ENCODE measurements around the gene ASPSCR1. TPM values are rescaled to one million over a fixed set of nuclear protein-coding genes. Genes with fewer than 3 reads are reported as not detected.
A peak's percentile ranks its signal among the peaks of the same experiment; 100 is the strongest.

ASPSCR1 gene
- total and polyA plus RNA-seq, 9 of the 15 experiments (the other 6 are each of a cell fraction or from before 2014, with no cell fraction given) = 0.90 to 36.9 (median 11.6) TPM

DNA sequence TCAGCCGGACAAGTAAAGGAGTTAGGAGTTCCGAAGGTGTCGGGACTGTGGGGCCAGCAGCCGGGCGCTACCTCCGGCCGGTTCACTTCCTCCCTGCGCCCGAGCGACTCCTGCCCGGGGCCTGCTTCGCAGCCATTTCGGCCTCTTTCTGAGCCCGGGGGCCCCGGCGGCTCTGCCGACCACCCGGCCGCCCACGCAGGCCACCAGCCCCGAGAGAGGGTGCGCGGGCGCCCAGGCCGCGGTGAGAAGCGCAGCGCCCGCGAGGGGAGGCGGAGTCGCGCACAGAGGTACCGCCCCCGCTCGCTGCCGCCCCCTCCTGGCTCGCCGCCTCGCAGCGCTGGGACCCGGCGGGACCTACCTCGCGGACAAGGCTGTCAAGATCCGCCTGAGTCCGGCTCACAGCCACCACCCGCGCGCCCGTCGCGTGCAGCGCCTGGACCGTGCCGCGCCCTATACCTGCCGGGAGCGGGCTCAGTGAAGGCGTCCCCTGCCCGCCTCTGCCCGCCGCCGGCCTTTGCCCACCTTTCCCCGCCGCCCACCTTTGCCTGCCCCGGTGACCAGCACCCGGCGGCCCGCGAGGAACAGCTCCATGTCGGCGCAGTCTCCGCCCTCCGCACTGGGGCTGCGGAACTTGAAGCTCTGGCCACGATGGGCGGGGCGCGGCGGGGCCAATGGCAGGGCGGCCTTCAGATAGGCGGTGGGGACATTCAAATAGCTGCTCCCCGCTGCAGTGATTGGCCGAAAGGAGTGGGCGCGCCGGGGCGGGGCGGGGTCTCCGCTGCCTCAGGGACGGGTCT lies 59.9 kb downstream of the ASPSCR1 start, which contains the start of gene DCXR (continued):
- no peak for TF ChIP-seq IFI16 (CRISPR knock-in tag; IDR thresholded peaks at IDR 0.05)
- no peak for TF ChIP-seq CC2D1A (IDR thresholded peaks at IDR 0.05)
- no peak; the same call in 1 of the 2 replicates for TF ChIP-seq MYNN (IDR thresholded peaks at IDR 0.05)
- no peak for TF ChIP-seq MYNN (CRISPR knock-in tag; IDR thresholded peaks at IDR 0.05)
- no peak for TF ChIP-seq RFX1 (IDR thresholded peaks at IDR 0.05)
- no peak for TF ChIP-seq MAFF (IDR thresholded peaks at IDR 0.05; ENCODE audit: low read length)
- TF ChIP-seq SAFB2 (IDR thresholded peaks at IDR 0.05; ENCODE audit: borderline replicate concordance, low read depth, low read length, severe bottlenecking) = no peak
- TF ChIP-seq PML (IDR thresholded peaks at IDR 0.05; ENCODE audit: low read length) = peak; percentile 81
- no peak; the same call in 1 of the 2 replicates for TF ChIP-seq MTA1 (IDR thresholded peaks at IDR 0.05; ENCODE audit: borderline replicate concordance)
- TF ChIP-seq CHD2 (IDR thresholded peaks at IDR 0.05; ENCODE audit: low read depth, low read length) = peak; percentile 35; the same call in 1 of the 2 replicates
- TF ChIP-seq SRSF3 (IDR thresholded peaks at IDR 0.05; ENCODE audit: insufficient read depth, low read length) = no peak
- TF ChIP-seq ETV1 (tag; conservative IDR thresholded peaks at IDR 0.05; ENCODE audit: low read depth) = no peak
- TF ChIP-seq EWSR1 (IDR thresholded peaks at IDR 0.05; ENCODE audit: borderline replicate concordance, low read depth, partially characterized antibody) = no peak
- TF ChIP-seq ZNF311 (CRISPR knock-in tag; IDR thresholded peaks at IDR 0.05) = no peak
- TF ChIP-seq ZNF146 (CRISPR knock-in tag; IDR thresholded peaks at IDR 0.05; ENCODE audit: unreplicated experiment) = no peak
- 0 out of 2 replicates have a peak, but pooled peaks have one; percentile 54 for TF ChIP-seq ETV5 (CRISPR knock-in tag; IDR thresholded peaks at IDR 0.05; ENCODE audit: low read depth)
- TF ChIP-seq PTRF (tag; IDR thresholded peaks at IDR 0.05) = no peak
- TF ChIP-seq, protein P1, sequence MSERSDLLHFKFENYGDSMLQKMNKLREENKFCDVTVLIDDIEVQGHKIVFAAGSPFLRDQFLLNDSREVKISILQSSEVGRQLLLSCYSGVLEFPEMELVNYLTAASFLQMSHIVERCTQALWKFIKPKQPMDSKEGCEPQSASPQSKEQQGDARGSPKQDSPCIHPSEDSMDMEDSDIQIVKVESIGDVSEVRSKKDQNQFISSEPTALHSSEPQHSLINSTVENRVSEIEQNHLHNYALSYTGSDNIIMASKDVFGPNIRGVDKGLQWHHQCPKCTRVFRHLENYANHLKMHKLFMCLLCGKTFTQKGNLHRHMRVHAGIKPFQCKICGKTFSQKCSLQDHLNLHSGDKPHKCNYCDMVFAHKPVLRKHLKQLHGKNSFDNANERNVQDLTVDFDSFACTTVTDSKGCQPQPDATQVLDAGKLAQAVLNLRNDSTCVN (CRISPR knock-in tag; IDR thresholded peaks at IDR 0.05) = peak; percentile 35; the same call in 1 of the 2 replicates
- TF ChIP-seq FOXP1 (CRISPR knock-in tag; IDR thresholded peaks at IDR 0.05) = peak; percentile 98
- TF ChIP-seq STAG1 (CRISPR knock-in tag; IDR thresholded peaks at IDR 0.05; ENCODE audit: borderline replicate concordance) = no peak
- no peak for TF ChIP-seq DIDO1 (tag; IDR thresholded peaks at IDR 0.05; ENCODE audit: low read depth)
- no peak for TF ChIP-seq ZNF695 (CRISPR knock-in tag; IDR thresholded peaks at IDR 0.05)
- peak; percentile 76 for TF ChIP-seq ZBTB7A (IDR thresholded peaks at IDR 0.05; ENCODE audit: borderline replicate concordance, control insufficient read depth, low read depth, low read length)
- TF ChIP-seq SIN3B (IDR thresholded peaks at IDR 0.05; ENCODE audit: low read depth) = peak; percentile 69
- no peak for TF ChIP-seq POLR3A (IDR thresholded peaks at IDR 0.05; ENCODE audit: borderline replicate concordance, extremely low read depth, insufficient read depth, insufficient read length)
- peak; percentile 76 for TF ChIP-seq KDM5B (IDR thresholded peaks at IDR 0.05; ENCODE audit: insufficient replicate concordance, low read depth, low read length)
- TF ChIP-seq TBL1XR1 (IDR thresholded peaks at IDR 0.05; ENCODE audit: low read length in 2 of 2) = no peak
- TF ChIP-seq PRMT5 (CRISPR knock-in tag; IDR thresholded peaks at IDR 0.05) = no peak
- no peak for TF ChIP-seq NCOA6 (IDR thresholded peaks at IDR 0.05)

Data from K562 (cell line).